PC-3 (cell line): Measurements from ENCODE around the gene ERBB4. TPM values are rescaled to one million over a fixed set of nuclear protein-coding genes. Genes with fewer than 3 reads are reported as not detected.

ENCODE experiments used
- ATAC-seq: fragments of 200-7000 bp; cut with Tn5 transposase; 2 replicates; pipeline ENCODE4 v1.9.1; 2020; ENCODE audit warnings: mild to moderate bottlenecking, moderate library complexity
- BruUV-seq: library from RNA; stranded (reverse); fragments of 400-500 nt; replicated peaks from 2 replicates; lab custom pipeline; 2021; lab: Mats Ljungman, UMichigan
- CTCF ChIA-PET: fragments of 300-600 bp; sonication (Branson Sonifier 250); formaldehyde crosslinking; loops from one replicate; lab custom pipeline; 2022; ENCODE audit warnings: antibody characterized with exemption; lab: Charles Lee
- POLR2A ChIA-PET: fragments of 300-600 bp; sonication (Branson Sonifier 250); formaldehyde crosslinking; loops from one replicate; lab custom pipeline; 2022; ENCODE audit warnings: antibody characterized with exemption; ENCODE audit not compliant: unreplicated experiment; lab: Charles Lee
- DNase-seq: peaks from one replicate; pipeline ENCODE4 v3.0.0-alpha.2; 2015
- H2AFZ ChIP-seq: fragments of 300-600 bp; sonication (generic); 2 replicates; pipeline ENCODE4 v1.6.0; 2016; ENCODE audit warnings: antibody characterized with exemption, low read length
- H3F3A ChIP-seq: fragments of 300-600 bp; sonication (generic); one replicate; pipeline ENCODE4 v1.6.0; 2017; ENCODE audit warnings: antibody characterized with exemption, low read length, control low read depth, mild to moderate bottlenecking; ENCODE audit not compliant: unreplicated experiment
- H3K27ac ChIP-seq: fragments of 300-600 bp; sonication (generic); 2 replicates; pipeline ENCODE4 v1.5.1; 2016; ENCODE audit warnings: mild to moderate bottlenecking, low read length
- H3K27me3 ChIP-seq: fragments of 300-600 bp; sonication (generic); 2 replicates; pipeline ENCODE4 v1.6.1; 2016; ENCODE audit warnings: low read length, mixed read lengths
- H3K36me3 ChIP-seq: fragments of 300-600 bp; sonication (generic); 2 replicates; pipeline ENCODE4 v1.6.1; 2016; ENCODE audit warnings: low read depth, mixed run types, low read length, mixed read lengths
- H3K4me1 ChIP-seq: fragments of 300-600 bp; sonication (generic); 2 replicates; pipeline ENCODE4 v1.5.1; 2016; ENCODE audit warnings: low read length; ENCODE audit not compliant: insufficient read depth
- H3K4me2 ChIP-seq: fragments of 300-600 bp; sonication (generic); 2 replicates; pipeline ENCODE4 v1.6.0; 2016; ENCODE audit warnings: low read length
- H3K4me3 ChIP-seq: fragments of 300-600 bp; sonication (generic); 2 replicates; pipeline ENCODE4 v1.5.1; 2016; ENCODE audit warnings: mild to moderate bottlenecking, low read length, mixed read lengths
- H3K79me2 ChIP-seq: fragments of 300-600 bp; sonication (generic); 2 replicates; pipeline ENCODE4 v1.6.1; 2017; ENCODE audit warnings: low read length, mixed read lengths
- H3K9ac ChIP-seq: fragments of 300-600 bp; sonication (generic); 2 replicates; pipeline ENCODE4 v1.6.0; 2016; ENCODE audit warnings: mild to moderate bottlenecking, low read length
- H3K9me2 ChIP-seq: fragments of 300-600 bp; sonication (generic); replicated peaks from 2 replicates; pipeline ENCODE4 v1.6.1; 2016; ENCODE audit warnings: mixed run types, low read length, mixed read lengths
- H3K9me3 ChIP-seq: fragments of 300-600 bp; sonication (generic); 2 replicates; pipeline ENCODE4 v1.6.1; 2016; ENCODE audit warnings: low read length, mixed read lengths
- H4K20me1 ChIP-seq: fragments of 300-600 bp; sonication (generic); 2 replicates; pipeline ENCODE4 v1.6.1; 2016; ENCODE audit warnings: low read length, mixed read lengths
- CTCF ChIP-seq: fragments of 300-600 bp; sonication (generic); conservative IDR thresholded peaks from 2 replicates; pipeline ENCODE4 v1.5.1; 2017; ENCODE audit warnings: antibody characterized with exemption, low read depth, mild to moderate bottlenecking, low read length
- EZH2 ChIP-seq: fragments of 300-600 bp; sonication (generic); IDR thresholded peaks from one replicate; pipeline ENCODE4 v1.6.1; 2017; ENCODE audit warnings: antibody characterized with exemption, mild to moderate bottlenecking, low read length; ENCODE audit not compliant: unreplicated experiment
- EZH2phosphoT487 ChIP-seq: fragments of 300-600 bp; sonication (generic); IDR thresholded peaks from 2 replicates; pipeline ENCODE4 v1.6.1; 2018; ENCODE audit warnings: mild to moderate bottlenecking, antibody characterized with exemption, low read length, borderline replicate concordance
- intact Hi-C: fragments of 100-400 bp; cut with micrococcal nuclease; formaldehyde crosslinking; loops from 2 replicates; pipeline ENCODE4 v1.9.0; 2023
- total RNA-seq: library from RNA; depleted of rRNA; stranded (reverse); fragments of >200 nt; gene quantifications from 2 replicates; pipeline ENCODE4 v1.2.3, GENCODE V29; 2014

The ERBB4 gene
- total RNA-seq, 1 experiment from 2014 or later: under 0.01 TPM

- Histone ChIP-seq H3K36me3 (no peaks in the 10 kb centered on the region), H4K20me1 (no peaks in the 10 kb centered on the region), H3K4me3 (no peak overlapping the region), H3K4me2 (no peak overlapping the region), H3K27me3 (peaks cover 49% of the 10 kb centered on the region), H3K4me1 (no peaks in the 10 kb centered on the region), H3K9me2 (no peaks in the 10 kb centered on the region), H3K27ac (no peak overlapping the region), H3F3A (no peaks in the 10 kb centered on the region), H2AFZ (no peak overlapping the region), H3K79me2 (no peaks in the 10 kb centered on the region), H3K9me3 (no peaks in the 10 kb centered on the region), H3K9ac (no peak overlapping the region)
- ATAC-seq: no peak
- intact Hi-C loops: no loop called here
- CTCF ChIA-PET: no interaction called here
- BruUV-seq: no TSS peak
- no peak for DNase-seq
- no peak for TF ChIP-seq CTCF
- TF ChIP-seq EZH2: no peak
- TF ChIP-seq EZH2phosphoT487: no peak
- POLR2A ChIA-PET: no interaction called here
Observed at GRCh38 chr2:211512806-211513205, 1025.8 kb downstream of the ERBB4 start.

- Histone ChIP-seq H3K9ac (no peak overlapping the region), H3K27me3 (no peaks in the 10 kb centered on the region), H3K4me2 (no peak overlapping the region), H3K4me1 (no peaks in the 10 kb centered on the region), H3K4me3 (no peak overlapping the region), H3K27ac (no peak overlapping the region), H3K9me3 (no peaks in the 10 kb centered on the region), H3K79me2 (no peaks in the 10 kb centered on the region), H3K9me2 (no peaks in the 10 kb centered on the region), H3F3A (no peaks in the 10 kb centered on the region), H4K20me1 (no peaks in the 10 kb centered on the region), H2AFZ (no peak overlapping the region), H3K36me3 (no peaks in the 10 kb centered on the region)
- ATAC-seq: no peak
- ChIA-PET POLR2A (no interaction called here), CTCF (no interaction called here)
- BruUV-seq: no TSS peak
- DNase-seq: no peak
- intact Hi-C loops: no loop called here
- peak; percentile 60 for TF ChIP-seq CTCF
- TF ChIP-seq EZH2: no peak
- no peak for TF ChIP-seq EZH2phosphoT487
Observed at GRCh38 chr2:211503856-211504255, 1034.7 kb downstream of the ERBB4 start.

- H3K79me2 ChIP-seq: no peaks in the 10 kb centered on the region
- H3K4me2 ChIP-seq: no peak overlapping the region
- no peak for TF ChIP-seq CTCF
- no peak for TF ChIP-seq EZH2
- no peak for TF ChIP-seq EZH2phosphoT487
- H4K20me1 ChIP-seq: no peaks in the 10 kb centered on the region
- intact Hi-C loops: no loop called here
- no peak overlapping the region for H3K4me3 ChIP-seq
- H3K4me1 ChIP-seq: no peaks in the 10 kb centered on the region
- no peak overlapping the region for H3K27ac ChIP-seq
- no peaks in the 10 kb centered on the region for H3F3A ChIP-seq
- no peak overlapping the region for H2AFZ ChIP-seq
- DNase-seq (no peak), ATAC-seq (no peak)
- BruUV-seq: no TSS peak
- H3K27me3 ChIP-seq: no peaks in the 10 kb centered on the region
- no peaks in the 10 kb centered on the region for H3K36me3 ChIP-seq
- ChIA-PET CTCF (no interaction called here), POLR2A (no interaction called here)
- no peaks in the 10 kb centered on the region for H3K9me2 ChIP-seq
- no peak overlapping the region for H3K9ac ChIP-seq
- H3K9me3 ChIP-seq: no peaks in the 10 kb centered on the region
Observed at GRCh38 chr2:211503198-211503597, 1035.4 kb downstream of the ERBB4 start.
